HepG2 (cell line): ENCODE data around the gene C10orf71. TPM values are rescaled to one million over a fixed set of nuclear protein-coding genes. Genes with fewer than 3 reads are reported as not detected.

Source experiments
- ATAC-seq: fragments of 200-7000 bp; cut with Tn5 transposase; 3 replicates; pipeline ENCODE4 v1.9.1; 2020; ENCODE audit warnings: mild to moderate bottlenecking, moderate library complexity
- BruUV-seq: library from RNA; stranded (reverse); fragments of 400-500 nt; replicated peaks from 2 replicates; lab custom pipeline; 2021; lab: Mats Ljungman, UMichigan
- CTCF ChIA-PET: fragments of 300-600 bp; formaldehyde crosslinking; extraction: SDS; loops from one replicate; lab custom pipeline; 2021; ENCODE audit warnings: low total read pairs, inconsistent platforms, low intra/inter-chr PET ratio; lab: Yijun Ruan, JAX
- POLR2A ChIA-PET: fragments of 350-600 bp; sonication (Branson Sonifier 250); formaldehyde crosslinking; loops from one replicate; lab custom pipeline; 2020; ENCODE audit warnings: antibody characterized with exemption, inconsistent platforms; lab: Yijun Ruan, JAX
- DNase-seq: peaks from one replicate; pipeline ENCODE4 v3.0.0-alpha.2; 2015; ENCODE audit warnings: low spot score
- FAIRE-seq: peaks from 3 replicates; lab custom pipeline; 2011; peaks lifted over from hg19 to GRCh38; lab: Jason Lieb, UNC
- H2AFZ ChIP-seq: one replicate; pipeline ENCODE4 v1.6.1; 2011; ENCODE audit warnings: low read length, inconsistent platforms
- H3K27ac ChIP-seq: fragments of 300-600 bp; 3 replicates; pipeline ENCODE4 v1.8.0; 2011; ENCODE audit warnings: mixed run types, mild to moderate bottlenecking, mixed read lengths, low read length, inconsistent platforms; ENCODE audit not compliant: insufficient read depth; ENCODE audit errors: extremely low read length
- H3K27me3 ChIP-seq, 2 experiments: fragments of 200-600 bp in 1 of 2; 2 replicates in 1 of 2; 3 replicates in 1 of 2; pipeline versions ENCODE4 v1.6.0 to v1.8.0; 2011; ENCODE audit warnings: low read length in 2 of 2, mild to moderate bottlenecking in 2 of 2, moderate library complexity in 2 of 2, inconsistent platforms in 1 of 2; ENCODE audit not compliant: insufficient read depth in 2 of 2, control insufficient read depth in 1 of 2
- H3K36me3 ChIP-seq, 2 experiments: fragments of 200-600 bp in 1 of 2; replicated peaks in 1 of 2; 2 replicates in 1 of 2; 3 replicates in 1 of 2; pipeline versions ENCODE4 v1.5.1 to v1.8.0; 2011; ENCODE audit warnings: low read length in 2 of 2, inconsistent platforms in 1 of 2; ENCODE audit not compliant: insufficient read depth in 2 of 2, control insufficient read depth in 1 of 2
- H3K4me1 ChIP-seq: 2 replicates; pipeline ENCODE4 v1.5.1; 2012; ENCODE audit warnings: low read length, inconsistent platforms; ENCODE audit not compliant: insufficient read depth
- H3K4me2 ChIP-seq: 2 replicates; pipeline ENCODE4 v1.6.0; 2011; ENCODE audit warnings: low read depth, low read length, inconsistent platforms
- H3K4me3 ChIP-seq, 3 experiments: fragments of 200-600 bp in 1 of 3; sonication (generic), shearing (Covaris generic) in 1 of 3; replicated peaks in 1 of 3; 2 replicates each; pipeline ENCODE4 v1.5.1; 2011 to 2016; ENCODE audit warnings: low read length in 3 of 3, inconsistent platforms in 2 of 3, low read depth in 2 of 3, mild to moderate bottlenecking in 2 of 3, control low read depth in 1 of 3, mixed read lengths in 1 of 3; ENCODE audit not compliant: insufficient read depth in 1 of 3
- H3K79me2 ChIP-seq: one replicate; pipeline ENCODE4 v1.6.1; 2011; ENCODE audit warnings: low read length, inconsistent platforms; ENCODE audit not compliant: insufficient read depth
- H3K9ac ChIP-seq: 2 replicates; pipeline ENCODE4 v1.6.0; 2011; ENCODE audit warnings: mild to moderate bottlenecking, low read depth, low read length, inconsistent platforms; ENCODE audit not compliant: insufficient read depth
- H3K9me3 ChIP-seq: 2 replicates; pipeline ENCODE4 v1.5.1; 2012; ENCODE audit warnings: mild to moderate bottlenecking, low read length
- H4K20me1 ChIP-seq: 2 replicates; pipeline ENCODE4 v1.6.0; 2011; ENCODE audit warnings: inconsistent platforms, mild to moderate bottlenecking, low read length, moderate library complexity; ENCODE audit not compliant: insufficient read depth
- IRF2 ChIP-seq: IDR thresholded peaks from 2 replicates; pipeline ENCODE4 v1.6.1; 2018; ENCODE audit warnings: missing genetic modification reagents, missing compliant biosample characterization
- MAFF ChIP-seq: IDR thresholded peaks from 2 replicates; pipeline ENCODE4 v1.6.1; 2011; ENCODE audit warnings: low read depth, low read length, improper control_type of control experiment
- RFX3 ChIP-seq: IDR thresholded peaks from 2 replicates; pipeline ENCODE4 v1.6.1; 2016; ENCODE audit warnings: missing biosample characterization, missing genetic modification reagents
- TOE1 ChIP-seq: sonication (generic); formaldehyde crosslinking; IDR thresholded peaks from 2 replicates; pipeline ENCODE4 v1.4.0; 2020; ENCODE audit warnings: mild to moderate bottlenecking, missing genetic modification reagents
- ZFP62 ChIP-seq: sonication (generic); formaldehyde crosslinking; IDR thresholded peaks from 2 replicates; pipeline ENCODE4 v1.4.0; 2020; ENCODE audit warnings: missing genetic modification reagents
- ZNF317 ChIP-seq: sonication (generic); formaldehyde crosslinking; IDR thresholded peaks from 2 replicates; pipeline ENCODE4 v1.5.0; 2020; ENCODE audit warnings: mild to moderate bottlenecking, missing genetic modification reagents
- ZNF83 ChIP-seq: sonication (generic); formaldehyde crosslinking; IDR thresholded peaks from 2 replicates; pipeline ENCODE4 v1.4.0; 2020; ENCODE audit warnings: missing genetic modification reagents, mild to moderate bottlenecking, borderline replicate concordance
- WGBS: methylation state at CpG from one replicate; pipeline ENCODE4 v1.1.6; 2017; ENCODE audit warnings: low lambda C conversion rate; 5-methylcytosine and 5-hydroxymethylcytosine counted together
- in situ Hi-C: cut with HindIII; loops from 2 replicates; pipeline ENCODE4 v1.10.0; 2017; ENCODE audit warnings: low pct_unique_long_range_greater_than_20kb; ENCODE audit not compliant: extremely low pct_ligation_motif_present
- intact Hi-C: fragments of 100-400 bp; cut with micrococcal nuclease; formaldehyde crosslinking; loops from one replicate; pipeline ENCODE4 v1.10.0; 2022; ENCODE audit not compliant: unreplicated experiment
- polyA plus RNA-seq, 8 experiments: library from polyadenylated mRNA; depleted of rRNA in 3 of 8; stranded (reverse) in 7 of 8; unstranded in 1 of 8; fragments of >200 nt; fragmentation: Illumina TruSeq in 4 of 8; extraction: Trizol in 4 of 8; gene quantifications; 2 replicates each; pipeline versions ENCODE4 v1.2.1 to v1.2.3, GENCODE V29; 2011 to 2016; ENCODE audit warnings: low read depth in 4 of 8, missing spikeins in 1 of 8, mixed read lengths in 1 of 8; ENCODE audit not compliant: insufficient read depth in 1 of 8
- total RNA-seq, 5 experiments: library from RNA; depleted of rRNA; stranded (reverse); fragments of >200 nt; fragmentation: Illumina TruSeq; extraction: Trizol; gene quantifications; 2 replicates each; pipeline ENCODE4 v1.2.3, GENCODE V29; 2016; ENCODE audit warnings: low read depth in 1 of 5
- TF ChIP-seq, protein P1 (sequence below): sonication (generic); formaldehyde crosslinking; IDR thresholded peaks from 2 replicates; pipeline ENCODE4 v1.4.0; 2020; ENCODE audit warnings: missing genetic modification reagents, mild to moderate bottlenecking, borderline replicate concordance
- TF ChIP-seq, protein P2 (sequence below): sonication (generic); formaldehyde crosslinking; IDR thresholded peaks from 2 replicates; pipeline ENCODE4 v1.5.0; 2020; ENCODE audit warnings: missing genetic modification reagents, mild to moderate bottlenecking, borderline replicate concordance
- TF ChIP-seq, protein P3 (sequence below): sonication (generic); formaldehyde crosslinking; IDR thresholded peaks from 2 replicates; pipeline ENCODE4 v1.4.0; 2020; ENCODE audit warnings: missing genetic modification reagents, borderline replicate concordance
- TF ChIP-seq, protein P4 (sequence below): conservative IDR thresholded peaks from 2 replicates; pipeline ENCODE4 v1.6.1; 2018; ENCODE audit warnings: missing genetic modification reagents
- TF ChIP-seq, protein P5 (sequence below): IDR thresholded peaks from 2 replicates; pipeline ENCODE4 v1.6.1; 2016; ENCODE audit warnings: low read depth, control low read depth

The C10orf71 gene
- total and polyA plus RNA-seq, 2 of the 13 experiments (the other 11 are each of a cell fraction or from before 2014, with no cell fraction given), result not detected

DNA sequence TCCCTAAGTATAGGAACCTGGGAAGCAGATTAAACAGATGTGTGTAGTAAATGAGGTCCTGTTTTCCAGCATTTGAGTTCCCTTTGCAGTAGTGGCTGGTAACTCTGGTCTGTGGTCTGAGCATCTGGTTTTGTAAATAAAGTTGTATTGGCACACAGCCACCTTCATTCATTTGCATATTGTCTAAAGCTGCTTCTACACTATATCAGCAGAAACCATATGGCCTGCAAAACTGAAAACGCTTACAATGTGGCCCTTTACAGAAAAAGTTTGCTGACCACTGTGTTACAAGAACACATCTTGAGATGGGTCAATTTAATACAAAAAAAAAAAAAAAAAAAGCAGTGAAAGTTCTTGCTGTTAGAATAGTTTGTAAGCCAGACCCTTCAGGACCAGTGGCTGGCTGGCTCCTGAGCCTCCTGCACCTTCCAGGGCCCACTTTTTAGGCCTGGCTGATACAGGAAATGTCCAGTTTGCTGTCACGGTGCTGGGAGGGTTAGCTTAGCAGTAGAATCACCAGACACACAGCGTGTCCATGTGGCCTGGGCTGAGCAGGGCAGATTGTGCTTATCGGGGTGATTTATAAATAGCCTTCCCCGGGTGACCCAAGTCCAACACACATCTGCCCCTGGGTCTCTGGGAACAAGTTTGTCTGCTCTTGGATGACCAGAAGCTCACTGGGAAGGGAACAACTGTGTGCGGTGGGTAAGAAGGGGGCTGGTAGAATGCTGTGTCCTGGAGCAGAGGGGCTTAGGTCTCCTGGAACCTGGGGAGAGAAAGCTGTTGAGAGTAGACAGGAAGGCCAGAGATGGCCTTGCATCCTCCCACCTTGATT, 1.4 kb downstream of the C10orf71 start:
- H3K4me1 ChIP-seq, result no peaks in the 10 kb centered on the region
- H3K4me2 ChIP-seq, result no peak overlapping the region
- FAIRE-seq (no peak), DNase-seq (no peak), ATAC-seq (no peak)
- H4K20me1 ChIP-seq, result no peaks in the 10 kb centered on the region
- H3K36me3 ChIP-seq, result no peaks in the 10 kb centered on the region
- no TSS peak for BruUV-seq
- intact Hi-C loops, result no loop called here
- H3K9me3 ChIP-seq, result no peaks in the 10 kb centered on the region
- in situ Hi-C loops, result no loop called here
- WGBS, result 37% methylated on average over 6 of the region's 6 CpGs
- H3K9ac ChIP-seq, result no peak overlapping the region
- H3K27ac ChIP-seq, result no peak overlapping the region
- no peak overlapping the region for H3K4me3 ChIP-seq
- POLR2A ChIA-PET, result no interaction called here
- H3K79me2 ChIP-seq, result no peaks in the 10 kb centered on the region
- peaks cover under 1 to 37% of the 10 kb centered on the region in 2 experiments; a peak in 2 of 5 replicates for H3K27me3 ChIP-seq
- CTCF ChIA-PET, result no interaction called here
- no peak overlapping the region for H2AFZ ChIP-seq
- TF ChIP-seq, protein P1, sequence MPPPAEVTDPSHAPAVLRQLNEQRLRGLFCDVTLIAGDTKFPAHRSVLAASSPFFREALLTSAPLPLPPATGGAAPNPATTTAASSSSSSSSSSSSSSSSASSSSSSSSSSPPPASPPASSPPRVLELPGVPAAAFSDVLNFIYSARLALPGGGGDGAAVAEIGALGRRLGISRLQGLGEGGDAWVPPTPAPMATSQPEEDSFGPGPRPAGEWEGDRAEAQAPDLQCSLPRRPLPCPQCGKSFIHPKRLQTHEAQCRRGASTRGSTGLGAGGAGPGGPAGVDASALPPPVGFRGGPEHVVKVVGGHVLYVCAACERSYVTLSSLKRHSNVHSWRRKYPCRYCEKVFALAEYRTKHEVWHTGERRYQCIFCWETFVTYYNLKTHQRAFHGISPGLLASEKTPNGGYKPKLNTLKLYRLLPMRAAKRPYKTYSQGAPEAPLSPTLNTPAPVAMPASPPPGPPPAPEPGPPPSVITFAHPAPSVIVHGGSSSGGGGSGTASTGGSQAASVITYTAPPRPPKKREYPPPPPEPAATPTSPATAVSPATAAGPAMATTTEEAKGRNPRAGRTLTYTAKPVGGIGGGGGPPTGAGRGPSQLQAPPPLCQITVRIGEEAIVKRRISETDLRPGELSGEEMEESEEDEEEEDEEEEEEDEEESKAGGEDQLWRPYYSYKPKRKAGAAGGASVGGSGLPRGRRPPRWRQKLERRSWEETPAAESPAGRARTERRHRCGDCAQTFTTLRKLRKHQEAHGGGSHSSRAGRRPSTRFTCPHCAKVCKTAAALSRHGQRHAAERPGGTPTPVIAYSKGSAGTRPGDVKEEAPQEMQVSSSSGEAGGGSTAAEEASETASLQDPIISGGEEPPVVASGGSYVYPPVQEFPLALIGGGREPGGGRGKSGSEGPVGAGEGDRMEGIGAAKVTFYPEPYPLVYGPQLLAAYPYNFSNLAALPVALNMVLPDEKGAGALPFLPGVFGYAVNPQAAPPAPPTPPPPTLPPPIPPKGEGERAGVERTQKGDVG (CRISPR knock-in tag), result no peak
- TF ChIP-seq, protein P2, sequence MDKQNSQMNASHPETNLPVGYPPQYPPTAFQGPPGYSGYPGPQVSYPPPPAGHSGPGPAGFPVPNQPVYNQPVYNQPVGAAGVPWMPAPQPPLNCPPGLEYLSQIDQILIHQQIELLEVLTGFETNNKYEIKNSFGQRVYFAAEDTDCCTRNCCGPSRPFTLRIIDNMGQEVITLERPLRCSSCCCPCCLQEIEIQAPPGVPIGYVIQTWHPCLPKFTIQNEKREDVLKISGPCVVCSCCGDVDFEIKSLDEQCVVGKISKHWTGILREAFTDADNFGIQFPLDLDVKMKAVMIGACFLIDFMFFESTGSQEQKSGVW (CRISPR knock-in tag), result no peak
- no peak for TF ChIP-seq TOE1 (CRISPR knock-in tag)
- TF ChIP-seq ZNF317 (CRISPR knock-in tag), result no peak
- TF ChIP-seq, protein P3, sequence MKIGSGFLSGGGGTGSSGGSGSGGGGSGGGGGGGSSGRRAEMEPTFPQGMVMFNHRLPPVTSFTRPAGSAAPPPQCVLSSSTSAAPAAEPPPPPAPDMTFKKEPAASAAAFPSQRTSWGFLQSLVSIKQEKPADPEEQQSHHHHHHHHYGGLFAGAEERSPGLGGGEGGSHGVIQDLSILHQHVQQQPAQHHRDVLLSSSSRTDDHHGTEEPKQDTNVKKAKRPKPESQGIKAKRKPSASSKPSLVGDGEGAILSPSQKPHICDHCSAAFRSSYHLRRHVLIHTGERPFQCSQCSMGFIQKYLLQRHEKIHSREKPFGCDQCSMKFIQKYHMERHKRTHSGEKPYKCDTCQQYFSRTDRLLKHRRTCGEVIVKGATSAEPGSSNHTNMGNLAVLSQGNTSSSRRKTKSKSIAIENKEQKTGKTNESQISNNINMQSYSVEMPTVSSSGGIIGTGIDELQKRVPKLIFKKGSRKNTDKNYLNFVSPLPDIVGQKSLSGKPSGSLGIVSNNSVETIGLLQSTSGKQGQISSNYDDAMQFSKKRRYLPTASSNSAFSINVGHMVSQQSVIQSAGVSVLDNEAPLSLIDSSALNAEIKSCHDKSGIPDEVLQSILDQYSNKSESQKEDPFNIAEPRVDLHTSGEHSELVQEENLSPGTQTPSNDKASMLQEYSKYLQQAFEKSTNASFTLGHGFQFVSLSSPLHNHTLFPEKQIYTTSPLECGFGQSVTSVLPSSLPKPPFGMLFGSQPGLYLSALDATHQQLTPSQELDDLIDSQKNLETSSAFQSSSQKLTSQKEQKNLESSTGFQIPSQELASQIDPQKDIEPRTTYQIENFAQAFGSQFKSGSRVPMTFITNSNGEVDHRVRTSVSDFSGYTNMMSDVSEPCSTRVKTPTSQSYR (CRISPR knock-in tag), result no peak
- TF ChIP-seq MAFF, result no peak
- TF ChIP-seq, protein P4, sequence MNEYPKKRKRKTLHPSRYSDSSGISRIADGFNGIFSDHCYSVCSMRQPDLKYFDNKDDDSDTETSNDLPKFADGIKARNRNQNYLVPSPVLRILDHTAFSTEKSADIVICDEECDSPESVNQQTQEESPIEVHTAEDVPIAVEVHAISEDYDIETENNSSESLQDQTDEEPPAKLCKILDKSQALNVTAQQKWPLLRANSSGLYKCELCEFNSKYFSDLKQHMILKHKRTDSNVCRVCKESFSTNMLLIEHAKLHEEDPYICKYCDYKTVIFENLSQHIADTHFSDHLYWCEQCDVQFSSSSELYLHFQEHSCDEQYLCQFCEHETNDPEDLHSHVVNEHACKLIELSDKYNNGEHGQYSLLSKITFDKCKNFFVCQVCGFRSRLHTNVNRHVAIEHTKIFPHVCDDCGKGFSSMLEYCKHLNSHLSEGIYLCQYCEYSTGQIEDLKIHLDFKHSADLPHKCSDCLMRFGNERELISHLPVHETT (CRISPR knock-in tag), result no peak
- no peak for TF ChIP-seq ZNF83
- TF ChIP-seq RFX3 (CRISPR knock-in tag), result no peak
- TF ChIP-seq ZFP62 (CRISPR knock-in tag), result no peak
- no peak for TF ChIP-seq IRF2 (CRISPR knock-in tag)
- TF ChIP-seq, protein P5, sequence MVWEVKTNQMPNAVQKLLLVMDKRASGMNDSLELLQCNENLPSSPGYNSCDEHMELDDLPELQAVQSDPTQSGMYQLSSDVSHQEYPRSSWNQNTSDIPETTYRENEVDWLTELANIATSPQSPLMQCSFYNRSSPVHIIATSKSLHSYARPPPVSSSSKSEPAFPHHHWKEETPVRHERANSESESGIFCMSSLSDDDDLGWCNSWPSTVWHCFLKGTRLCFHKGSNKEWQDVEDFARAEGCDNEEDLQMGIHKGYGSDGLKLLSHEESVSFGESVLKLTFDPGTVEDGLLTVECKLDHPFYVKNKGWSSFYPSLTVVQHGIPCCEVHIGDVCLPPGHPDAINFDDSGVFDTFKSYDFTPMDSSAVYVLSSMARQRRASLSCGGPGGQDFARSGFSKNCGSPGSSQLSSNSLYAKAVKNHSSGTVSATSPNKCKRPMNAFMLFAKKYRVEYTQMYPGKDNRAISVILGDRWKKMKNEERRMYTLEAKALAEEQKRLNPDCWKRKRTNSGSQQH (CRISPR knock-in tag), result no peak
